Mesenteric fat pad (tissue), 1 donor: ENCODE data around the gene PTPN6. TPM values are rescaled to one million over a fixed set of nuclear protein-coding genes. Genes with fewer than 3 reads are reported as not detected.
A peak's percentile ranks its signal among the peaks of the same experiment; 100 is the strongest.
"Not testable (repeated sequence)": the region's sequence is repeated elsewhere in the genome, so short reads cannot be mapped to it uniquely, and the experiment has no call there.

Source experiments
- DNase-seq: peaks from one replicate; pipeline ENCODE4 v3.0.0-alpha.2; 2020; ENCODE audit warnings: low spot score
- long read RNA-seq: library from polyadenylated mRNA; unstranded; transcript quantifications from one replicate; pipeline ENCODE4 v2.0.0, GENCODE V29; 2020
- total RNA-seq: library from RNA; stranded (reverse); fragmentation: NEBNext Ultra II Directional; extraction: Animal tissue kit (Norgen Biotek cat#: 25700); gene quantifications from one replicate; pipeline ENCODE4 v1.2.1, GENCODE V29; 2021
- donor health status: DM: yes; HTN: yes; CAD: no.

PTPN6 gene
- total RNA-seq, result 47.2 TPM
- long read RNA-seq, transcript PTPN6-201 (16 exons, 2,245 nt), result major isoform, 78 of 104 reads
- long read RNA-seq, partial matches to known transcripts, result 13 of 104 reads
- long read RNA-seq, other reads (novel, unspliced or antisense), result 12 of 104 reads

GRCh38 chr12:6950811-6951540, at the start of gene PTPN6:
Gene PTPN6, plus strand, starts transcription at chr12:6951356. Its CDS starts 157 bp downstream, at chr12:6951513.
- no peak for DNase-seq

DNA sequence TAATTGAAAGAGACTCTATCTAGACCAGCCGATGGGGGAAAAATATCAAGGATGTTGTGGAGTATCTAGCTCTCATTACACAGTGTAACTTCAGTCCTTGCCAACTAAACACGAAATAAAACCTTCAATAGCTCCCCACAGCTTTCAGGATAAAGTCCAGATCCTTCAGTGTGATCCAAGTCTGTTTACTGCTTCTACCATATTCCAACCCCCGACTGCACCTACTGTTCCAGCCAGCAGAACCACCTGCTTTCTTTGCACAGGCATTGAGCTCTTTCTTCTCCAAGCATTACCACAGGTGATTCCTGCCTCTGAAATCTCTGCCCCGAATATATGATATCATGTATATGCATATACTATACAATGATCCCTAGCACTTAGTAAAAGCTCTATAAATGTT, 48.7 kb upstream of the PTPN6 start:
- DNase-seq, result no peak

GRCh38 chr12:6903722-6904121, 47.4 kb upstream of the PTPN6 start:
- no peak for DNase-seq

GRCh38 chr12:6904280-6905276, 46.6 kb upstream of the PTPN6 start, which contains the start of gene LRRC23:
Gene LRRC23, plus strand, starts transcription at chr12:6904822. Its CDS starts 812 bp downstream, at chr12:6905634.
- peak; percentile 98 for DNase-seq

- DNase-seq, result no peak
Observed at GRCh38 chr12:6905414-6906040, 45.6 kb upstream of the PTPN6 start.

- DNase-seq, result not testable (repeated sequence)
Observed at GRCh38 chr12:6908141-6908540, 43.0 kb upstream of the PTPN6 start.

GRCh38 chr12:6909421-6910145, 41.6 kb upstream of the PTPN6 start:
- no peak for DNase-seq

DNA sequence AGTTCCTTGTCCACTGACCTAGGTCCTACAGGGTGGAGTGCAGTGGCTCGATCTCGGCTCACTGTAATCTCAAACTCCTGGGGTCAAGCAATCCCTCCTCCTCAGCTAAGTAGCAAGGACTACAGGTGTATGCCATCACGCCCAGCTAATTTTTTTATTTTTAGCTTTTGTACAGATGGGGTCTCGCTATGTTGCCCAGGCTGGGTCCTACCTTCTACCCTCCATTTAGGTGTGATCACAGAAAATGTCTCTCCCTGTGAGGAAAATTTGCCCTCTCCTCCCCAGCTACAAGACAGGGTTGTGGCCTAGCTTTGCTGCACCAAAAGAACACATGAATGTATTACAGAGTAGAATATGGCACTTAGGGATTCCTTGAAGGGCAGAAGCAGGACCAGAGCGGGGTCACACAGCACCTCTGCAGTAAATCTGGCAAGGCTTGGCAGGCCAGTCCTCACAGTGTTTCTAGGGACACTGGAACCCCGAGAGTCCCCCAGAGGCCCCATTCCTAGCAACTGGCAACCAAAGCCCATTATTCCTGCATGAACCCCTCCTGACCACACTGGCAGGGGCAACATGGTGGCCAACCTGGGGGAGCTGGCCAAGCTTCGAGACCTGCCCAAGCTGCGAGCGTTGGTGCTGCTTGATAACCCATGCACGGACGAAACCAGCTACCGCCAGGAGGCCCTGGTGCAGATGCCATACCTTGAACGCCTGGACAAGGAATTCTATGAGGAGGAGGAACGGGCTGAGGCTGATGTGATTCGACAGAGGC, 38.8 kb upstream of the PTPN6 start:
- no peak for DNase-seq

- no peak for DNase-seq
Observed at GRCh38 chr12:6914246-6914946, 36.8 kb upstream of the PTPN6 start, which contains the start of gene ENO2. Gene ENO2, plus strand, starts transcription at chr12:6914580. Its CDS starts 1,253 bp downstream, at chr12:6915833.

GRCh38 chr12:6914947-6915788, 36.0 kb upstream of the PTPN6 start:
- DNase-seq, result no peak

DNA sequence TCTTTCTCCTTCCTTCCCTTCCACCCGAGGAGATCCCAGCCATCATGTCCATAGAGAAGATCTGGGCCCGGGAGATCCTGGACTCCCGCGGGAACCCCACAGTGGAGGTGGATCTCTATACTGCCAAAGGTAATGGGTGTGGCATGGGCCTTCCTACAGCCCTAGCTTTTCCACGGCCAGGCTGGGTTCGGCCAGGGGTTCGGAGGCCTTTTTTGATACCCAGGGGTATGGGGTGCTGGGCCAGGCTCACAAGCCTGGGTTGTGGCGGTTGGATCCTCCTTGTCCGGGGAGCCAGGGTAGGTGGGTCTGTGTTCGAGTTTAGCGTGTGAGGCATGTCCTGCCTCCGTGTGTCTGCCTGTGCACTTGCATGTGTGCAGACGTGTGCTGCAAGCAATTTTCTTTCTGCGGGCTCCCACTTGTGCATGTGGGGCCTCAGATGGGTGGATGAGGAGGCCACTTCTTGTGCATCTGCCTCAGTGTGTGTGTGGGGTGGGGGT, 35.3 kb upstream of the PTPN6 start:
- no peak for DNase-seq

GRCh38 chr12:6916426-6917200, 34.5 kb upstream of the PTPN6 start:
- no peak for DNase-seq

DNA sequence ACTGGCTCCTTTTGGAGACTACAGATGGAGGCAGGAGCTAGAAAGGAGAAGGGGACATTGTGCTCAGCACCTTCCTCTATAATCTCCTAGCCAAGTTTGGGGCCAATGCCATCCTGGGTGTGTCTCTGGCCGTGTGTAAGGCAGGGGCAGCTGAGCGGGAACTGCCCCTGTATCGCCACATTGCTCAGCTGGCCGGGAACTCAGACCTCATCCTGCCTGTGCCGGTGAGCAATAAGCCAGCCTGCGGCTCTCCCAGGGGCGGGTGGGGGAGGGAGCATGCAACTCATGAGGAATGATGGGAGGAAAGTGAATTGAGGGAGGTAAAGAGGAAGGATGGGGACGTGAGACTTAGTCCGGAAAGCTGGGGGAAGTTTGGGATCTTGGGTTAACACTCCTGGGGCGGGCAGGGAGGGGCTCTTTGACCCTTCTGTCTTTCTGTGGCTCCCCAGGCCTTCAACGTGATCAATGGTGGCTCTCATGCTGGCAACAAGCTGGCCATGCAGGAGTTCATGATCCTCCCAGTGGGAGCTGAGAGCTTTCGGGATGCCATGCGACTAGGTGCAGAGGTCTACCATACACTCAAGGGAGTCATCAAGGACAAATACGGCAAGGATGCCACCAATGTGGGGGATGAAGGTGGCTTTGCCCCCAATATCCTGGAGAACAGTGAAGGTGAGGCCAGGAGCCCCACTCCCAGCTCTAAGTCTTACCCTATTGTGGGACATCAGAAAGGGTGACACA, 33.5 kb upstream of the PTPN6 start:
- no peak for DNase-seq

GRCh38 chr12:6919588-6919987, 31.6 kb upstream of the PTPN6 start:
- DNase-seq, result no peak

DNA sequence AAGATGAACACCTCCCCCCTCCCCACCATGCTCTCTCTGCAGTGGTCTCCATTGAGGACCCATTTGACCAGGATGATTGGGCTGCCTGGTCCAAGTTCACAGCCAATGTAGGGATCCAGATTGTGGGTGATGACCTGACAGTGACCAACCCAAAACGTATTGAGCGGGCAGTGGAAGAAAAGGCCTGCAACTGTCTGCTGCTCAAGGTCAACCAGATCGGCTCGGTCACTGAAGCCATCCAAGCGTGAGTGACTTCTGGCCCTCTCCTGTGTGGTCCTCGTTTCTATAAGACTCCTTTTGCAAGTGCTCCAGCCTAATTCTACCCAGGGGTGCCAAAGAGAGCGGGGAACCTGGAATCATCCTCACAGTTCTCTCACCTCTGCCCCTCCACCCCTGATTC, 29.6 kb upstream of the PTPN6 start:
- no peak for DNase-seq
